ENCODE measurements around the gene HPCAL1.

- TF ChIP-seq CTCF (conservative IDR thresholded peaks at IDR 0.05; ENCODE audit: low read depth, low read length) = no peak
- no peak for TF ChIP-seq POLR2A (IDR thresholded peaks at IDR 0.05; ENCODE audit: low read depth, low read length)
- TF ChIP-seq CEBPB (IDR thresholded peaks at IDR 0.05; ENCODE audit: low read depth, low read length) = no peak
- TF ChIP-seq USF2 (IDR thresholded peaks at IDR 0.05; ENCODE audit: low read depth, low read length) = no peak
- TF ChIP-seq MXI1 (IDR thresholded peaks at IDR 0.05; ENCODE audit: borderline replicate concordance, low read depth, low read length) = no peak
- TF ChIP-seq RFX5 (IDR thresholded peaks at IDR 0.05; ENCODE audit: low read depth, low read length) = no peak
- TF ChIP-seq NFE2L2 (IDR thresholded peaks at IDR 0.05; ENCODE audit: low read depth, low read length) = no peak
- no peak for TF ChIP-seq ELK1 (IDR thresholded peaks at IDR 0.05; ENCODE audit: borderline replicate concordance, low read depth, low read length)
- TF ChIP-seq MAZ (IDR thresholded peaks at IDR 0.05; ENCODE audit: borderline replicate concordance, low read depth, low read length) = no peak
- TF ChIP-seq RCOR1 (IDR thresholded peaks at IDR 0.05; ENCODE audit: insufficient replicate concordance, low read length) = no peak
- TF ChIP-seq FOS (IDR thresholded peaks at IDR 0.05; ENCODE audit: low read depth, low read length) = no peak
- no peak for TF ChIP-seq BHLHE40 (IDR thresholded peaks at IDR 0.05; ENCODE audit: low read depth, low read length)
Observed at GRCh38 chr2:10264506-10265328, 38.0 kb upstream of the HPCAL1 start.
